Type B pancreatic cell (in vitro differentiated cells): ENCODE measurements around the gene DTNBP1. TPM values are rescaled to one million over a fixed set of nuclear protein-coding genes. Genes with fewer than 3 reads are reported as not detected.

Source experiments
- DNase-seq: peaks from one replicate; pipeline ENCODE4 v3.0.0; 2021; ENCODE audit warnings: mixed read lengths; ENCODE audit not compliant: unreplicated experiment; ENCODE audit errors: extremely low spot score
- H3K27ac Mint-ChIP-seq: 2 replicates; pipeline ENCODE4 v1.8.0; 2021; ENCODE audit warnings: mild to moderate bottlenecking, mixed read lengths
- H3K27me3 Mint-ChIP-seq: 2 replicates; pipeline ENCODE4 v1.8.0; 2021; ENCODE audit warnings: mixed read lengths
- H3K36me3 Mint-ChIP-seq: 2 replicates; pipeline ENCODE4 v1.8.0; 2021; ENCODE audit warnings: mixed read lengths
- H3K4me1 Mint-ChIP-seq: one replicate; pipeline ENCODE4 v1.8.0; 2021; ENCODE audit warnings: mixed read lengths; ENCODE audit not compliant: unreplicated experiment
- H3K4me3 Mint-ChIP-seq: 2 replicates; pipeline ENCODE4 v1.8.0; 2021; ENCODE audit warnings: mild to moderate bottlenecking, mixed read lengths
- H3K9me3 Mint-ChIP-seq: 2 replicates; pipeline ENCODE4 v1.8.0; 2021; ENCODE audit warnings: mixed read lengths
- CTCF ChIP-seq: fragments of 200-600 bp; sonication (generic); conservative IDR thresholded peaks from 2 replicates; pipeline ENCODE4 v1.5.0; 2021; ENCODE audit warnings: antibody characterized with exemption, mild to moderate bottlenecking
- total RNA-seq: library from RNA; stranded (reverse); gene quantifications from 2 replicates; pipeline ENCODE4 v1.2.1, GENCODE V29; 2021; ENCODE audit warnings: low replicate concordance

The DTNBP1 gene
- total RNA-seq, 1 donor from 2014 or later, result 11.6 TPM

DNA sequence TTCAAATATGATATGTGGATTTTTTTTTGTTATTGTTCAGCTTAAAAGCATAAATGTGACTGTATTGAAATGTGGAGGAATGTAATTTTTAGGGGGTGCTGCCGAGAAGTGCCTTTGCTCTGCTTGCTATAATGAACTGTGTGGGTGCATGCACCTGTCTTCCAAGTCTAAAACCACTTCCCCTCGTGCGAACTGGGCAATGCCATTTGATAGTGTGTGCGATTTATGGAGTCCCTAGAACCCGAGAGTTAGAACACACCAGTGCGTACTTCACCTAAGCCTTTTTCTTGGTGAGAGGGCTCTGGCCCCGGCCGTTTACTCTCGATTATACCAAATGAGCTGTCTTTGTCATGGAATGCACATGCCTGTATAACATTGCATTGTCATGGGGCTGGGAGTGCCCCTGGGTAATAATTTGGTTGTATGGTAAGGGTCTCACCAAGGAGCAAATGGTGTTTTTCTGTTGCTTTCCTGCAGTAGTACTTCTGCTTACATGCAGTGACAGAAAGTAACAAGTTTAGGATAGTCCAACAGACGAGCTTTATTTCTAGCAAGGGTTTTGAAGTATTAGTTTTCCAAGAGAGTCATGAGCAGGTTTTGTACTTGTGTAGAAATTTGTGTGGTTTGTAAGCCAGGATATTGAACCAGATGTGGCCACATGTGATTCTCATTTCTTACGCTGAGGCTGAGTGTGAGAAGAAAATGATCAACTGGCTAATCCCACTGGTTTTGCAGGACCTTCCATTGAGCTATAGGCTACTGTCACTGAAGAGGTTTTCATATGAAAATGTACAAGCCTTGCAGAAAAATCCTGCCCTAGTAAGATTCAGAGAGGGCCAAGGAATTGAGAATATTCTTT lies 172.4 kb downstream of the DTNBP1 start:
- Mint-ChIP-seq H3K4me1 (peaks cover 37% of the 10 kb centered on the region), H3K27me3 (no peaks in the 10 kb centered on the region), H3K36me3 (peaks cover 17% of the 10 kb centered on the region), H3K27ac (peak overlapping the region; percentile 16), H3K4me3 (no peak overlapping the region), H3K9me3 (no peaks in the 10 kb centered on the region)
- no peak for TF ChIP-seq CTCF
- DNase-seq, result no peak

DNA sequence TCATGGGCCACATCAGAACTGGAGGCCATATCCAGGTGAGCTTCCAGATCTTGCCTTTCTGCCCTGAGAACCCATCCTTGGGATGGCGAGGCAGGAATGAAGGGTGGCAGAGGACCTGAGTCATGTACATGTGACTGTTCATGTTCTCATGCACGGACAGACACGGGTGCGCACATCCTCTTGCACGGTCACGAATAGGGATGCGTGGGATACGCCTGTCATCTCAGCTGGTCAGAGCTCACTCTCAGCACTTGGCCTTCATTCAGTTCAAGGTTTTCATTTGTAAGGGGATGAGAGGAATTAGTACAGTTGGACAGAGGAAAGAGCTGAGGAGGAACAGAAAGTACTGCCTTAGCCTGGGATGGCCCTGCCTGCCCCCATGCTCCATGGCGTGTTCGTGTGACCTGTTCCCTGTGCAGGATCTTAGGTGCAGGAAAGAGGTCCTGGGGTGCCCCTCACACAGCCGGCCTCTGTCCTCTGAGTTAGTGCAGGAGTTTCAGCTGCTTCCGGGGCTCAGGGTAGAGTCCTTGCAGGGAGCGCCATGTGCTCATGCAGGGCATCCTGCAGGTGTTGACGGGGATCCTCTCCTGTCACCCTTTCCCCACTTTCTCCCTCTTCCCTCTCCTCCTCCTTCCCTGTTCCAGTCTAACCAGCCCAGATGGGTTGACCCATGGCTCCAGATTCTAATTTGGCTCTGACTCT lies 173.4 kb downstream of the DTNBP1 start:
- Mint-ChIP-seq H3K27ac (peak overlapping the region; percentile 16), H3K27me3 (no peaks in the 10 kb centered on the region), H3K9me3 (no peaks in the 10 kb centered on the region), H3K4me3 (no peak overlapping the region), H3K36me3 (peaks cover 15% of the 10 kb centered on the region), H3K4me1 (peaks cover 45% of the 10 kb centered on the region)
- no peak for TF ChIP-seq CTCF
- DNase-seq, result no peak

- no peaks in the 10 kb centered on the region for H3K27me3 Mint-ChIP-seq
- no peak overlapping the region for H3K4me3 Mint-ChIP-seq
- no peaks in the 10 kb centered on the region for H3K9me3 Mint-ChIP-seq
- H3K27ac Mint-ChIP-seq, result no peak overlapping the region
- peaks cover 40% of the 10 kb centered on the region for H3K4me1 Mint-ChIP-seq
- TF ChIP-seq CTCF, result no peak
- DNase-seq, result no peak
- peaks cover 15% of the 10 kb centered on the region for H3K36me3 Mint-ChIP-seq
These were observed 175.6 kb downstream of the DTNBP1 start for GRCh38 chr6:15487262-15487661.

DNA sequence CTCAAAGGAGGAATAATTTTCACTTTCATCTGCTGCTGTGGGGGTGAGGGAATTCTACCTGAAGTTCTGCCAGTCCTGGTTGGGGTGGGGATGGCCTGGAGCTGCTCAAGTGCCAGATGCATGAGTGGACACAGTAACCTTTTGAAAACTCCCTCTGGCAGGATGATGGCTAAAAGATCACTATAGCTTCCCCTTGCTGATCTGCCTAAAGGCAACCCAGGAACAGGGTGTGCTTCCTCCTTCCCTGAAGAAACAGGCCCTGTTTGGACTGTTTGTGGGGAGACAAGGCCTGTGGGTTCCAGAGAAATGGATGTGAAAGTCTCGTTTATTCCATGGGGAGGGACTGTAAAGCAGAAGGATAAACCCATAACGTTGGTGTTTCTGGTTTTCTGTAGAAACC lies 176.9 kb downstream of the DTNBP1 start:
- Mint-ChIP-seq H3K27ac (peak overlapping the region; percentile 45), H3K27me3 (no peaks in the 10 kb centered on the region), H3K36me3 (peaks cover 15% of the 10 kb centered on the region), H3K9me3 (no peaks in the 10 kb centered on the region), H3K4me3 (no peak overlapping the region), H3K4me1 (peaks cover 40% of the 10 kb centered on the region)
- DNase-seq, result no peak
- no peak for TF ChIP-seq CTCF

DNA sequence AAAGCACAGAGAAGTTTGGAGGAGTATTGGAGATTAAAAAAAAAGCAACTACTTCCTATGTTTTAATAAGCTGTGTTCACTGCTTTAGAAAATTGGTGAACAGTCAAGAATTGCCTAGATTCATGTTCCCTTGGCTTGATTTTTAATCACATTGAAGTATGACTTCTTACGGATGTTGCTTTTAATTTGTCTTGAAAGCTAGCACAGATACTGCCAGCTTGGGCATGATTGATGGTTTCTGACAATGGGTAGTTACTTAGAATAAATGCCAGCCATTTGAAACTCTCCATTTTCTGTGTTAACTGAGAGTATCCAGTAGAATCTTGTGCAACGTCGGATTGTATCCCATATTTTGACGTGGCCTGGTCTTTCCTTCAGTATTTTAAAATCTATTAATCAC lies 178.0 kb downstream of the DTNBP1 start:
- H3K27me3 Mint-ChIP-seq, result no peaks in the 10 kb centered on the region
- no peak overlapping the region for H3K4me3 Mint-ChIP-seq
- DNase-seq, result no peak
- TF ChIP-seq CTCF, result no peak
- H3K27ac Mint-ChIP-seq, result no peak overlapping the region
- peaks cover 18% of the 10 kb centered on the region for H3K36me3 Mint-ChIP-seq
- no peaks in the 10 kb centered on the region for H3K9me3 Mint-ChIP-seq
- H3K4me1 Mint-ChIP-seq, result peaks cover 42% of the 10 kb centered on the region
